Measurements from ENCODE around the gene ECHS1. TPM values are rescaled to one million over a fixed set of nuclear protein-coding genes. Genes with fewer than 3 reads are reported as not detected.

Gene ECHS1
- total and polyA plus RNA-seq, 9 of the 15 experiments (the other 6 are each of a cell fraction or from before 2014, with no cell fraction given): 16.6 to 100 (median 68.1) TPM

GRCh38 chr10:133373174-133374090, at the start of gene ECHS1 (continued):
- TF ChIP-seq MCM7 (IDR thresholded peaks at IDR 0.05): no peak
- TF ChIP-seq TAF9B (IDR thresholded peaks at IDR 0.05; ENCODE audit: partially characterized antibody): no peak
- TF ChIP-seq MBD2 (IDR thresholded peaks at IDR 0.05; ENCODE audit: borderline replicate concordance, low read depth): no peak
- TF ChIP-seq CBFB (CRISPR knock-in tag; IDR thresholded peaks at IDR 0.05): no peak
- no peak; the same call in 1 of the 2 replicates for TF ChIP-seq ETS1 (conservative IDR thresholded peaks at IDR 0.05; ENCODE audit: control insufficient read depth, low read depth, low read length)
- no peak for TF ChIP-seq THRB (CRISPR knock-in tag; conservative IDR thresholded peaks at IDR 0.05)
- peak; percentile 45; the same call in 1 of the 2 replicates for TF ChIP-seq MXI1 (IDR thresholded peaks at IDR 0.05; ENCODE audit: low read depth, low read length)
- no peak for TF ChIP-seq CHD1 (IDR thresholded peaks at IDR 0.05; ENCODE audit: low read length)
- TF ChIP-seq TEAD1 (CRISPR knock-in tag; IDR thresholded peaks at IDR 0.05): no peak
- no peak for TF ChIP-seq NR4A1 (CRISPR knock-in tag; IDR thresholded peaks at IDR 0.05)
- no peak for TF ChIP-seq NR4A1 (tag; IDR thresholded peaks at IDR 0.05)
- TF ChIP-seq, protein P1, sequence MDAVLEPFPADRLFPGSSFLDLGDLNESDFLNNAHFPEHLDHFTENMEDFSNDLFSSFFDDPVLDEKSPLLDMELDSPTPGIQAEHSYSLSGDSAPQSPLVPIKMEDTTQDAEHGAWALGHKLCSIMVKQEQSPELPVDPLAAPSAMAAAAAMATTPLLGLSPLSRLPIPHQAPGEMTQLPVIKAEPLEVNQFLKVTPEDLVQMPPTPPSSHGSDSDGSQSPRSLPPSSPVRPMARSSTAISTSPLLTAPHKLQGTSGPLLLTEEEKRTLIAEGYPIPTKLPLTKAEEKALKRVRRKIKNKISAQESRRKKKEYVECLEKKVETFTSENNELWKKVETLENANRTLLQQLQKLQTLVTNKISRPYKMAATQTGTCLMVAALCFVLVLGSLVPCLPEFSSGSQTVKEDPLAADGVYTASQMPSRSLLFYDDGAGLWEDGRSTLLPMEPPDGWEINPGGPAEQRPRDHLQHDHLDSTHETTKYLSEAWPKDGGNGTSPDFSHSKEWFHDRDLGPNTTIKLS (IDR thresholded peaks at IDR 0.05; ENCODE audit: borderline replicate concordance, low read depth): peak; percentile 78
- TF ChIP-seq ASH1L (IDR thresholded peaks at IDR 0.05; ENCODE audit: borderline replicate concordance, low read depth, partially characterized antibody): no peak
- peak in 1 of 2 experiments; percentile 54 for TF ChIP-seq E2F6 (IDR thresholded peaks at IDR 0.05; ENCODE audit: borderline replicate concordance in 1 of 2, extremely low read depth in 1 of 2, insufficient read depth in 1 of 2, insufficient read length in 1 of 2, low read depth in 1 of 2, low read length in 1 of 2, poor library complexity in 1 of 2, severe bottlenecking in 1 of 2)
- TF ChIP-seq, protein P2, sequence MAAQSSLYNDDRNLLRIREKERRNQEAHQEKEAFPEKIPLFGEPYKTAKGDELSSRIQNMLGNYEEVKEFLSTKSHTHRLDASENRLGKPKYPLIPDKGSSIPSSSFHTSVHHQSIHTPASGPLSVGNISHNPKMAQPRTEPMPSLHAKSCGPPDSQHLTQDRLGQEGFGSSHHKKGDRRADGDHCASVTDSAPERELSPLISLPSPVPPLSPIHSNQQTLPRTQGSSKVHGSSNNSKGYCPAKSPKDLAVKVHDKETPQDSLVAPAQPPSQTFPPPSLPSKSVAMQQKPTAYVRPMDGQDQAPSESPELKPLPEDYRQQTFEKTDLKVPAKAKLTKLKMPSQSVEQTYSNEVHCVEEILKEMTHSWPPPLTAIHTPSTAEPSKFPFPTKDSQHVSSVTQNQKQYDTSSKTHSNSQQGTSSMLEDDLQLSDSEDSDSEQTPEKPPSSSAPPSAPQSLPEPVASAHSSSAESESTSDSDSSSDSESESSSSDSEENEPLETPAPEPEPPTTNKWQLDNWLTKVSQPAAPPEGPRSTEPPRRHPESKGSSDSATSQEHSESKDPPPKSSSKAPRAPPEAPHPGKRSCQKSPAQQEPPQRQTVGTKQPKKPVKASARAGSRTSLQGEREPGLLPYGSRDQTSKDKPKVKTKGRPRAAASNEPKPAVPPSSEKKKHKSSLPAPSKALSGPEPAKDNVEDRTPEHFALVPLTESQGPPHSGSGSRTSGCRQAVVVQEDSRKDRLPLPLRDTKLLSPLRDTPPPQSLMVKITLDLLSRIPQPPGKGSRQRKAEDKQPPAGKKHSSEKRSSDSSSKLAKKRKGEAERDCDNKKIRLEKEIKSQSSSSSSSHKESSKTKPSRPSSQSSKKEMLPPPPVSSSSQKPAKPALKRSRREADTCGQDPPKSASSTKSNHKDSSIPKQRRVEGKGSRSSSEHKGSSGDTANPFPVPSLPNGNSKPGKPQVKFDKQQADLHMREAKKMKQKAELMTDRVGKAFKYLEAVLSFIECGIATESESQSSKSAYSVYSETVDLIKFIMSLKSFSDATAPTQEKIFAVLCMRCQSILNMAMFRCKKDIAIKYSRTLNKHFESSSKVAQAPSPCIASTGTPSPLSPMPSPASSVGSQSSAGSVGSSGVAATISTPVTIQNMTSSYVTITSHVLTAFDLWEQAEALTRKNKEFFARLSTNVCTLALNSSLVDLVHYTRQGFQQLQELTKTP (IDR thresholded peaks at IDR 0.05; ENCODE audit: low read depth in 1 of 2, partially characterized antibody in 2 of 2): no peak
